ENCODE data around the gene ZEB2.
A peak's percentile ranks its signal among the peaks of the same experiment; 100 is the strongest.

Gene ZEB2

GRCh38 chr2:144515696-144516410 lies 4.1 kb downstream of the ZEB2 start:
- H3K4me3 ChIP-seq = peak overlapping the region; percentile 46 to 75 (median 54)
- peak overlapping the region; percentile 87 to 100 (median 97) for H3K27ac ChIP-seq

- peak overlapping the region; percentile 87 to 100 (median 97) for H3K27ac ChIP-seq
- peak overlapping the region; percentile 46 to 75 (median 54) for H3K4me3 ChIP-seq
These were observed 4.7 kb downstream of the ZEB2 start for GRCh38 chr2:144515099-144515695.

GRCh38 chr2:144514616-144515091 lies 5.3 kb downstream of the ZEB2 start:
- Histone ChIP-seq H3K4me3 (peak overlapping the region; percentile 20 to 75 (median 54)), H3K27ac (peak overlapping the region; percentile 87 to 100 (median 97))

DNA sequence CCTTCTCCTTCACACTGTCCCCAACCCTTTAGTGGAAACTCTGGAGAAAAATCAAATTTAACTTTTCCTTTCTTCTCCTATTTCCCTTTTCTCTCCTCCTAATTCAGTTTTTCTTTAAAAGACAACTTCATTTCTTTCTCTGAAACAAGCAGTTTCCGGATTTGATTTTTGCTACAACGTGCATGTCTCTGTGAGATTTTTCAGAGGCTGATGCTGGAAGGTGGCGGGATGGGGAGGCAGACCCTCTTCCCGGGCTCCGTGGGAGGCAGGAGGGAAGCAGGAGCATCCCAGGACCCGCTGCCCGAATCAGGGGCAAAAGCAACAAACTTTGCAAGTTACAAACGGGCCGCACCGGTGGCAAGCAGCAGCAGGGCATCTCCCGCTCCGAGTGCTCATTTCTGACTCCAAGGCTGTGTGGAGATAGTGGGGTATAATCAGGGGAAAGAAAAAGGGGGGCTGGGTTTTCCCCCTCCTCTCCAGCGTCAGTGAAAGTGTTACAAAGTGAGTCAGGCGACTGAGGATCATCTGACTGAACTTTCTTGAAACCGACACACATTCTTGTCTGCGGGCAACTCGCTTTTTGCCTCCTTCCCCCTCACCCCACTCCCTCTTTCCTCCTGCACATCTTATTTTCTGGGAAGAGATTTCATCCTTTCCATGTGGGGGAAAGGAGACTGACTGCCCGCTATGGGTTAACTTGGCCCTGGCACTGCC lies 6.4 kb downstream of the ZEB2 start:
- peak overlapping the region in 6 of 7 experiments; percentile 4 to 75 (median 54) for H3K4me3 ChIP-seq

GRCh38 chr2:144512891-144513351 lies 7.0 kb downstream of the ZEB2 start:
- H3K4me3 ChIP-seq = peak overlapping the region in 4 of 7 experiments; percentile 53 to 75 (median 58)

More for the DNA sequence above, 6.4 kb downstream of the ZEB2 start:
- H3K27ac ChIP-seq = peak overlapping the region; percentile 45 to 100 (median 97)

GRCh38 chr2:144512470-144512869 lies 7.4 kb downstream of the ZEB2 start:
- Histone ChIP-seq H3K27ac (peak overlapping the region in 20 of 21 experiments; percentile 4 to 100 (median 96)), H3K4me3 (peak overlapping the region in 3 of 7 experiments; percentile 54 to 75 (median 63))

More at GRCh38 chr2:144512891-144513351, 7.0 kb downstream of the ZEB2 start:
- H3K27ac ChIP-seq = peak overlapping the region in 20 of 21 experiments; percentile 65 to 100 (median 97)

- H3K27ac ChIP-seq = peak overlapping the region in 18 of 21 experiments; percentile 4 to 100 (median 97)
- H3K4me3 ChIP-seq = peak overlapping the region in 1 of 7 experiments; percentile 63
These were observed 8.0 kb downstream of the ZEB2 start for GRCh38 chr2:144511937-144512336.

GRCh38 chr2:144511226-144511810 lies 8.6 kb downstream of the ZEB2 start:
- Histone ChIP-seq H3K27ac (peak overlapping the region in 20 of 21 experiments; percentile 17 to 100 (median 96)), H3K4me3 (peak overlapping the region in 2 of 7 experiments; percentile 5 to 21)

GRCh38 chr2:144510294-144510991 lies 9.5 kb downstream of the ZEB2 start:
- Histone ChIP-seq H3K27ac (peak overlapping the region in 20 of 21 experiments; percentile 17 to 100 (median 96)), H3K4me3 (peak overlapping the region in 2 of 7 experiments; percentile 5 to 21)

DNA sequence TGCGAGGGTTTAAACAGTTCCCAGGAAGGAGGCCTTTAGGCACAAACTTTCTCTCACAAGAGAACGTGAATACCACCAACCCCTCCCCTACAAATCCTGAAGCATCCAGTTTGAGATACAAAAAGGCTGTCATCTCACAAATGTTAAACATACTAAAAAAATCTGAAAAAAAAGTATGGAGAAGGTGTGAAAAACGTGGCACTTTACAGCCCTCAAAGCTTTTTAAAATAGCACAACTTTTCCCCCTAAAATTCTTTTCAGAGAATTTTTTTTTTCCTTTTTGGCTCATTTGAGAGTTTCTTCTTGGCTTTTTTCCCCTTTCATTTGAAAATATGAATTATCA lies 10.1 kb downstream of the ZEB2 start:
- Histone ChIP-seq H3K4me3 (no peak overlapping the region), H3K27ac (peak overlapping the region in 20 of 21 experiments; percentile 17 to 100 (median 96))

DNA sequence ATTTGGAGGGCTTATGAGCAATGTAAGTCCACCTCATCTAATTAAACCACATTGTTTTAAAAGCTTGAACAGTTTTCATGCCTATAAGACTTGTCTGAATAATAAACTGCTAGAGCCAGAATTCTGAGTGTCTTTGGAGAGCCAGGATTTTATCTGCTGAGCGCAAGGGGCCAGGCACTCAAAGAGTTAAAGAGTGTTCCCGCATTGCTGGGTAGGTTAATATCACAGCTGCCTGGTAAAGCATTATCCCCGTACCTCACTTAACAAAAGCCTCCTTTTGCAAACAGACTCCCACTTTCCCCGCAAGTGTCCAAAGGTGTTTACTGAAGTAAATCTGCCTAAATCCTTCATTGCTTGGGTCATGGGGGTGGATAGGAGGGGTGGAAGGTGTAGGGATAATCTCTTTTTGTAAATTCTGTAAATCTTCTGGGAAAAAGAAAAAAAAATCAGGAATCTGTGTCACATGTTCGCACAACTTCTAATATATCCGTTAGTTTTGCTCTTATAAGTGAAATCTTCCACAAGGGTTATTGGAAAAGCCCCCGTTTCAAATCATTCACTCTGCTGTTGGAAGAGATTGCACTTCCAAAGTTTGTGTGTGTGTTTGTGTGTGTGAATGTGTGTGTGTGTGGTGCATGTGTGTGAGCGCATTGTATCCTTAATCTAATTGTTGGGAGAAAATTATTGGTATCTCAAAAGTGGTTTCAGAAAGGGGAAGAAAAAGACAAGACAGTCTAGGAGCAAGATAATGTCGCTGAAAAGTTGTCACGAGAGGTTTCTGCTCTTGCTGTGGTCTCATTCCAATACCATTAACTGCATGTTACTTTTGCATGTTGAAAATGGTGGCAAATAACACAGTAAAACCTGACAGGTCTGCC lies 10.7 kb downstream of the ZEB2 start:
- Histone ChIP-seq H3K4me3 (peak overlapping the region in 1 of 7 experiments; percentile 4), H3K27ac (peak overlapping the region in 20 of 21 experiments; percentile 41 to 100 (median 96))

DNA sequence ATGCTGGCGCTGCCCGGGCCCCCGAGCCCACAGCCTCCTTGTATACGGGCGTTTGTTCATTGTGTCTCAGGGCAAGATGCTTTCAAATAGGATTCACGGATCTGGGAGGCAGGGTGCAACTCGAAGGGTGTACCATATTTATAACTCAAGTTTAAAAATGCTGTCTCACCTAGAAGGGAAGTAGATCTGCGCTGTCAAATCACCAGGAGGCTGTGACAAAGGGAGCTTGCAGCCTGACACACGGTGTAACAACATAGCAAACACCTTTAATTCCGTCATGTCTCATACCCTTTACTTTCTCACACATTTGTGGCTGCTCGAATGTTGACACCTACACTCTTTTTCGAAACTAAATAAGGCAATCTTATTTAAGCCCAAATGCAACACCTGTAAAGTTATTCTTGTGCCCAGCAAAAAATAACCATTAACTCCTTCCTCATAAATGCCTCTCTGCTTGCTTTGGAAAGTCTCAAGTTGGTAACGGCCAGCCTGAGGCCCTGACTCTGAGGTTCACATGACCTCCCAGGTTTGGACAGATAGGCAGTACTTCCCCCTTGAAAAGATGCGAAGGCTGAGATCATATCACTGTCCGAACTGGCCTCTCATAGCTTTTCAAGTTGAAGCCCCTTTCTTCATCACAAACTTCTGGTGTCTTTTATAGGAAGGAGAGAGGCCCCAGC lies 11.6 kb downstream of the ZEB2 start:
- peak overlapping the region in 20 of 21 experiments; percentile 43 to 100 (median 96) for H3K27ac ChIP-seq
- H3K4me3 ChIP-seq = peak overlapping the region in 1 of 7 experiments; percentile 4

DNA sequence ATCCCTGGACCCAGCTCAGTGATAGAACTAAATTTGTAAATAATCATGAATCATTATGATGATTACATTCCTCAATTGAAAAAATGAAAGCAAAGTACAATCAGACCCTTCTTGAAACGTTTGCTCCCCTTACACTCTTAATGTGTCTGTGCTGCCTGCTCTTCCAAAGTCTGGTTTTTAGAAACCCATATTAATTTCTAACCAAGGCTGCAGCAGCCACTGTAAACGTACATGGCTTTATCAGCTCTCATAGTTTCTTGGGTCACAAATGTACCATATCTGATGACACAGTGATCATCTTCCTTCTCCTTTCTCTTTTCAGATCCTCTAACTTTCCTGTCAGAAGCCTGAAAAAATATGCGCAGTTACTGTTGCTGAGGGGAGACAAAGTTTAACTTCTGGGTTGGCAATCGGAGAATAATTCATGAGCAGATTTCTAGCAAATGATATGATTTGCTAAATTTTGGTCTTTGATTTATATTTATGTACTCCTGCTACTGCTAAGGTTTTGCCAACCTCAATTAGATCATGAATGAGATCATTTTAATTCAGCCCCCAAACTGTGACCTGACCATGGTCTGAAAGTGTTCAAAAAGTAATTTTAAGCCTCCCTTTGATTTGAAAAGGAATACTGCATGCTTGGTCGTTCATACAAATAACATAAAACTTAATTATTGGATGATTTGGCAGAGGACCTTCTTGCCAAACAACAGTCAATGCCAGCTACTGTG lies 12.3 kb downstream of the ZEB2 start:
- Histone ChIP-seq H3K27ac (peak overlapping the region in 20 of 21 experiments; percentile 43 to 100 (median 96)), H3K4me3 (no peak overlapping the region)

DNA sequence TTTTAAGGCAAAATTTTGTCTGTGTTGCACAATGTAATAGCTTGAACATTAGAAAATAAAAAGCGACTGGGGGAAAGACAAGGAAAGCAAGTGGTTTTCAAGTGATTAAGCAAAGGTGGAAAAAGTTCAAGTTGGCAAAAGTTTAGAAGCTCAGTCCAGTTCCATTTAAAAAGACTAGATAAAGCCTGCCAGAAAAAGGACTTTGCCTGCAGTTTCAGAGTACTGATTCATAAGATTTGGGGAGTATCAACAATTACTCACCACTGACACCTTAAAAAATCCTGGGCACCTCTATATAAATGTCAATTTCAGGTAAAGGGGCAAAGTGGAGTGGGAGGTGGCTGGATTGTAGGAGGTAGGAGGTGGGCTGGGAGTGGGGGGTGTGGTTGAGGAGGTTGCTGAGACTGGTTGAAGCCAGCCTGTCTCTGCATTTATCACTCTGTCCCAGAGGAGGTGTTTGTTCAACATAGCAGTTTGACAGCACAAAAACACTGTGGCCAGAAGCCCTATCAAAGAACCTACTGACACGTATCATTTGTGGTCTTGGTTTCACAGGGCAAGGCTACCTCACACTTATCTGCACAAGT lies 14.6 kb downstream of the ZEB2 start:
- H3K4me3 ChIP-seq = no peak overlapping the region
- peak overlapping the region in 11 of 21 experiments; percentile 6 to 100 (median 78) for H3K27ac ChIP-seq

- Histone ChIP-seq H3K4me3 (no peak overlapping the region), H3K27ac (peak overlapping the region in 11 of 21 experiments; percentile 3 to 96 (median 50))
These were observed 15.7 kb downstream of the ZEB2 start for GRCh38 chr2:144504218-144504641.

GRCh38 chr2:144503242-144503641 lies 16.7 kb downstream of the ZEB2 start:
- peak overlapping the region in 7 of 21 experiments; percentile 3 to 57 (median 33) for H3K27ac ChIP-seq
- H3K4me3 ChIP-seq = no peak overlapping the region
